Ovary (tissue), 9 donors: Measurements from ENCODE around the gene SGPL1. TPM values are rescaled to one million over a fixed set of nuclear protein-coding genes. Genes with fewer than 3 reads are reported as not detected.
A peak's percentile ranks its signal among the peaks of the same experiment; 100 is the strongest.

Experiments
- DNase-seq, 5 donors: peaks; one replicate each; pipeline ENCODE4 v3.0.0-alpha.2; 2019 to 2020
- H3K27ac ChIP-seq, 2 donors: fragments of 200-600 bp; one replicate each; pipeline versions ENCODE4 v1.5.1 to v1.8.0; 2019 to 2022
- H3K27me3 ChIP-seq: fragments of 200-600 bp; one replicate; pipeline ENCODE4 v1.8.0; 2022
- H3K36me3 ChIP-seq: fragments of 200-600 bp; sonication (generic); one replicate; pipeline ENCODE4 v1.5.1; 2019
- H3K4me1 ChIP-seq: one replicate; pipeline ENCODE4 v1.8.1; 2013; ENCODE audit warnings: mild to moderate bottlenecking, moderate library complexity; ENCODE audit not compliant: insufficient read depth
- H3K4me3 ChIP-seq: fragments of 200-600 bp; sonication (generic); one replicate; pipeline ENCODE4 v1.5.1; 2017
- H3K9me3 ChIP-seq, 2 donors: fragments of 200-600 bp in 1 of 2; sonication (generic) in 1 of 2; one replicate each; pipeline versions ENCODE4 v1.5.1 to v1.8.1; 2013 to 2019; ENCODE audit warnings: mild to moderate bottlenecking in 1 of 2, moderate library complexity in 1 of 2
- EP300 ChIP-seq: sonication (generic); formaldehyde crosslinking; IDR thresholded peaks from one replicate; pipeline ENCODE4 v1.6.1; 2017; ENCODE audit warnings: antibody characterized with exemption
- POLR2A ChIP-seq: fragments of 450-650 bp; IDR thresholded peaks from one replicate; pipeline ENCODE4 v1.6.1; 2017; ENCODE audit warnings: antibody characterized with exemption, mild to moderate bottlenecking, moderate library complexity
- WGBS, 3 donors: extraction: QIAGEN DNeasy Blood & Tissue Kit in 1 of 3; methylation state at CpG; one replicate each; pipeline versions ENCODE4 v1.1.5 to v1.1.7; 2013 to 2017; 5-methylcytosine and 5-hydroxymethylcytosine counted together
- intact Hi-C, 4 donors: fragments of 100-400 bp; cut with DNase I; formaldehyde crosslinking; loops; one replicate each; pipeline versions ENCODE4 v1.11.0 to v1.15.1; 2022 to 2023
- polyA plus RNA-seq, 2 donors: library from polyadenylated mRNA; stranded (reverse); fragments of 200-250 nt in 1 of 2; fragments of 350-450 nt in 1 of 2; fragmentation: Illumina TruSeq in 1 of 2; extraction: RNeasy Lipid Tissue Mini Kit (QIAGEN cat#74804) in 1 of 2; gene quantifications; one replicate each; pipeline ENCODE4 v1.2.3, GENCODE V29; 2013 to 2014
- total RNA-seq, 7 donors: library from RNA; depleted of rRNA in 2 of 7; stranded (reverse); fragments of >200 nt in 2 of 7; fragmentation: NEBNext Ultra II Directional in 3 of 7; extraction: Animal tissue kit (Norgen Biotek cat#: 25700) in 3 of 7; gene quantifications; one replicate each; pipeline versions ENCODE4 v1.1.0 to v1.2.4, GENCODE V29; 2016 to 2023
- TF ChIP-seq, protein P1 (sequence below), 3 donors: fragments of 450-650 bp in 2 of 3; fragments of 200-600 bp in 1 of 3; IDR thresholded peaks; one replicate each; pipeline versions ENCODE4 v1.5.1 to v1.8.0; 2016 to 2022; ENCODE audit warnings: antibody characterized with exemption in 3 of 3, mild to moderate bottlenecking in 1 of 3
- donor health status: DM: no; HTN: no; CAD: no; lungs with moderate emphysema.
- donor health status: DM: no; HTN: no; CAD: no.
- donor health status: Bipolar disorder and iron deficiency.
- donor health status: DM: yes; HTN: yes; CAD: no.
- donor health status: DM: no; HTN: no; CAD: no.
- donor health status: DM: yes; HTN: yes; CAD: no.

SGPL1 gene
- total and polyA plus RNA-seq, 9 donors, result 8.0 to 52.6 (median 30.8) TPM

DNA sequence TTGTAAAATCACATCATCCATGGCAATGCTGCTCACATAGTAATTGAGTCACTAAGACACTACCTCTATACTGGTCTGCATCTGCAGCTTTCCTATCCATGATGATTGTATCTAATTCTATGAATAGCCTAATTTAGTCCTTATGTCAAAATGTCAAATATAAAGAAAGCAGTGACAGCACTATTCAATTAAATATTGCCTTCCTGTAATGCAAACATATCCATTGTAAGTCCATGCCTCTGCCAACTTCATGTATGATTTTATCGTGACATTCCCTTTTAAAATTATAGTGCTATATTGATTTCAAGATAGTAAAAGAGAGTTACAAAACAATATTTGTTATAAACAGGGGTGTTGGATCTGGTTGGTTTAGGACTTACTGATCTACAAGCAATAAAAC is 4.8 kb upstream of the SGPL1 start:
- Histone ChIP-seq H3K36me3 (no peaks in the 10 kb centered on the region), H3K4me3 (no peak overlapping the region), H3K9me3 (no peaks in the 10 kb centered on the region), H3K4me1 (no peaks in the 10 kb centered on the region), H3K27ac (no peak overlapping the region), H3K27me3 (no peaks in the 10 kb centered on the region)
- WGBS, 3 donors, result 0 to 46% (median 42%) methylated on average over 1 of the region's 1 CpG
- TF ChIP-seq POLR2A, result no peak
- intact Hi-C loops, result loop anchor here in 2 of 4 donors (5.0 to 10.0 kb wide), 2 partner anchors 66 to 74 kb away; partner anchors contain the start of gene PCBD1 (in 1 of the 2)
- no peak for DNase-seq

GRCh38 chr10:70811881-70812280 is 3.9 kb upstream of the SGPL1 start:
- H3K4me3 ChIP-seq, result no peak overlapping the region
- no peaks in the 10 kb centered on the region for H3K4me1 ChIP-seq
- intact Hi-C loops, result loop anchor here in 2 of 4 donors (5.0 to 10.0 kb wide), 2 partner anchors 65 to 73 kb away; partner anchors contain the start of gene PCBD1 (in 1 of the 2)
- H3K27me3 ChIP-seq, result no peaks in the 10 kb centered on the region
- 55 to 77% (median 66%) methylated on average over 3 of the region's 3 CpGs for WGBS, 3 donors
- no peaks in the 10 kb centered on the region for H3K36me3 ChIP-seq
- no peak for DNase-seq
- TF ChIP-seq EP300, result no peak
- TF ChIP-seq, protein P1, sequence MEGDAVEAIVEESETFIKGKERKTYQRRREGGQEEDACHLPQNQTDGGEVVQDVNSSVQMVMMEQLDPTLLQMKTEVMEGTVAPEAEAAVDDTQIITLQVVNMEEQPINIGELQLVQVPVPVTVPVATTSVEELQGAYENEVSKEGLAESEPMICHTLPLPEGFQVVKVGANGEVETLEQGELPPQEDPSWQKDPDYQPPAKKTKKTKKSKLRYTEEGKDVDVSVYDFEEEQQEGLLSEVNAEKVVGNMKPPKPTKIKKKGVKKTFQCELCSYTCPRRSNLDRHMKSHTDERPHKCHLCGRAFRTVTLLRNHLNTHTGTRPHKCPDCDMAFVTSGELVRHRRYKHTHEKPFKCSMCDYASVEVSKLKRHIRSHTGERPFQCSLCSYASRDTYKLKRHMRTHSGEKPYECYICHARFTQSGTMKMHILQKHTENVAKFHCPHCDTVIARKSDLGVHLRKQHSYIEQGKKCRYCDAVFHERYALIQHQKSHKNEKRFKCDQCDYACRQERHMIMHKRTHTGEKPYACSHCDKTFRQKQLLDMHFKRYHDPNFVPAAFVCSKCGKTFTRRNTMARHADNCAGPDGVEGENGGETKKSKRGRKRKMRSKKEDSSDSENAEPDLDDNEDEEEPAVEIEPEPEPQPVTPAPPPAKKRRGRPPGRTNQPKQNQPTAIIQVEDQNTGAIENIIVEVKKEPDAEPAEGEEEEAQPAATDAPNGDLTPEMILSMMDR (IDR thresholded peaks at IDR 0.05), result no peak
- TF ChIP-seq POLR2A, result no peak
- H3K27ac ChIP-seq, result no peak overlapping the region
- H3K9me3 ChIP-seq, result no peaks in the 10 kb centered on the region

DNA sequence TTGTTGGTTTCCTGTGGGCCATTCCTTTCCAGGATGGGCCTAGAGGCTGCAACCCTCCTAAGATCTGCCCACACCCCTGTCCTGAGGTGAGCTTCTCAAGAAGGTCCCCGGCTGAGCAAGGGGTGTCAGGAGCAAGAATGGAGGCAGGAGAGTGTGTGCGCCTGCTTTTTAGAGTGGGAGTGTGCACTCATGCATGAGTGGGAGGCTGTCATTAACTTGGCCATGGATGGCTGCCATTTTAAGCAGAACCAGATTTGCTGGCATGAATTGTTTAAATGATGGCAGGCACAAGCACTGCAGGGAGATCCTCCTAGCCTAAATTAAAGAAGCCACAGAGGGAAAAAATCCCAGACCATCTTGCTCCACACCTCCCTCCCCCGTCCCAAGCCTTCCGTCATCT is 2.9 kb upstream of the SGPL1 start:
- 82 to 89% (median 83%) methylated on average over 4 of the region's 4 CpGs for whole genome bisulfite sequencing, 3 donors
- no peak overlapping the region for H3K4me3 ChIP-seq
- H3K9me3 ChIP-seq, result no peaks in the 10 kb centered on the region
- no peaks in the 10 kb centered on the region for H3K36me3 ChIP-seq
- H3K27me3 ChIP-seq, result no peaks in the 10 kb centered on the region
- no peak overlapping the region for H3K27ac ChIP-seq
- intact Hi-C loops, result loop anchor here in 2 of 4 donors (5.0 to 10.0 kb wide), 2 partner anchors 64 to 72 kb away; partner anchors contain the start of gene PCBD1 (in 1 of the 2)
- no peaks in the 10 kb centered on the region for H3K4me1 ChIP-seq
- DNase-seq, result no peak
- TF ChIP-seq EP300, result no peak
- no peak for TF ChIP-seq POLR2A
- TF ChIP-seq, protein P1 (IDR thresholded peaks at IDR 0.05), result no peak

DNA sequence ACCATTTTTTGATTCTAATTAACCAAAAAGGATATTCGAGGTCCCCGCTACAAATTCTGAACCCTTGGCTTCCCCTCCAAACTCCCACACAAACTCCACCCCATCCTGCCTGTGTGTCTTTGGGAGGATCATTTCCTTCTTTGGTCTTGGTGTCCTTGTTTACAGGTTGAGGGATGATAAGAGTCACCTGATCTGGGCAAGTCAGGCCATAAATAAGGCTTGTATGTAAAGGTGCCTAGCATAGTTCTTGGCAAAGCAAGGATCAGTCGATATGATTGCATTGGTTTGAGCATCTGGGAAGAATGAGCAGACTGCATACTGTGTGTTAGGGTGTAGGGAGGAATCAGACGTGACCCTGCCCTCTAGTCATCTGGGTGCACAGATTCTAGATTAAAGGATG is 1.6 kb upstream of the SGPL1 start:
- intact Hi-C loops, result loop anchor here in 3 of 4 donors (2.0 to 10.0 kb wide), 3 partner anchors 63 to 71 kb away; partner anchors contain the start of gene PCBD1 (in 1 of the 3)
- no peaks in the 10 kb centered on the region for H3K36me3 ChIP-seq
- no peak overlapping the region for H3K27ac ChIP-seq
- TF ChIP-seq POLR2A (no peak), EP300 (no peak)
- TF ChIP-seq, protein P1 (IDR thresholded peaks at IDR 0.05), result no peak
- no peaks in the 10 kb centered on the region for H3K9me3 ChIP-seq
- no peaks in the 10 kb centered on the region for H3K4me1 ChIP-seq
- DNase-seq, result no peak
- no peaks in the 10 kb centered on the region for H3K27me3 ChIP-seq
- 55 to 61% (median 60%) methylated on average over 4 of the region's 4 CpGs for WGBS, 3 donors
- no peak overlapping the region for H3K4me3 ChIP-seq

DNA sequence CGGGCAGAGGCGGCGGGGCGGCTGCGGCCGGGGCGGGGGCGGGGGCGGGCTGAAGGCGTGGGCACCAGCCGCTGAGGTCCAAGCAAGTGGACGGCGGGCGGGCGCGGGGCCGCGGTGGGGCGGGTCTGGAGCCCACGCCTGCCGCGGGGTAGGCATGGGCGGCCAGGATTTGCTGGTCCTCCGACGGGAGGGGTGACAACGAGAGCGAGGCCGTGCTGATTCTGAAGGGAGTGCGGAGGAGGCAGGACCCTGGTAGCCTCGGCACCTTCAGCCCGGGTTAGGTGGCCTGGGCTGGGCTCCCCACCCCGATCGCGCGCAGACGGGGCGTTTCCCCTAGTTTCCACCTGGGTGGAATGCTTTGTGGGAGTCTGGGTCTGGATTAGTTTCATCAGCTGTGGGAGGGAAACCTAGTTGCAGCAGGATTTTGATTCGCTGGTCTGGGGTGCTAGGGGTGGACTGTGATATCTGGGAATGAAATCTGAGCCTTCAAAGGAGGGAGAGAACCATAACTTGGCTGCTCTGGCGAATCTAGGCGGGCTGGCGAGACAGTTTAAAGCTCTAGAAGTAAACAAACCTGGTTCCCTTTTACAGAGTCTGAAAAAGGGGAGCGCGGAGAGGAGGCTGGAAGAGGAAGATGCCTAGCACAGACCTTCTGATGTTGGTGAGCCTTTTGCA is 609 bp downstream of the SGPL1 start:
- H3K27ac ChIP-seq, result peak overlapping the region; percentile 69 to 72
- WGBS, 3 donors, result 1% methylated on average over 24 to 43 of the region's 43 CpGs
- TF ChIP-seq, protein P1 (IDR thresholded peaks at IDR 0.05), result no peak
- no peak for TF ChIP-seq EP300
- no peak for TF ChIP-seq POLR2A
- H3K4me1 ChIP-seq, result no peaks in the 10 kb centered on the region
- intact Hi-C loops, result loop anchor here in 2 of 4 donors (5.0 to 10.0 kb wide), 2 partner anchors 66 to 68 kb away; partner anchors contain the start of gene PCBD1 (in 1 of the 2)
- DNase-seq, result peak; percentile 36 to 70 (median 52)
- H3K9me3 ChIP-seq, result no peaks in the 10 kb centered on the region
- peak overlapping the region; percentile 85 for H3K4me3 ChIP-seq
- no peaks in the 10 kb centered on the region for H3K36me3 ChIP-seq
- no peaks in the 10 kb centered on the region for H3K27me3 ChIP-seq
